Uterus (tissue), 2 donors: ENCODE measurements around the gene SYNGAP1.
A peak's percentile ranks its signal among the peaks of the same experiment; 100 is the strongest.

ENCODE experiments used
- CTCF ChIP-seq, 4 experiments: fragments of 200-600 bp in 2 of 4; fragments of 450-650 bp in 2 of 4; sonication (generic) in 2 of 4; IDR thresholded peaks; one replicate each; pipeline ENCODE4 v1.5.1; 2016 to 2019; ENCODE audit warnings: antibody characterized with exemption in 4 of 4, mild to moderate bottlenecking in 2 of 4, moderate library complexity in 1 of 4
- POLR2A ChIP-seq, 2 donors: fragments of 450-650 bp; IDR thresholded peaks; one replicate each; pipeline ENCODE4 v1.6.1; 2016; ENCODE audit warnings: antibody characterized with exemption in 2 of 2, mild to moderate bottlenecking in 1 of 2, moderate library complexity in 1 of 2

GRCh38 chr6:33407132-33407718, 12.6 kb upstream of the SYNGAP1 start:
- TF ChIP-seq CTCF (IDR thresholded peaks at IDR 0.05) (peak in 1 of 4 experiments; percentile 26), POLR2A (IDR thresholded peaks at IDR 0.05) (no peak)
